Measurements from ENCODE around the gene FBXL15. TPM values are rescaled to one million over a fixed set of nuclear protein-coding genes. Genes with fewer than 3 reads are reported as not detected.

FBXL15 gene
- total RNA-seq, 1 donor from 2014 or later: 20.2 TPM

DNA sequence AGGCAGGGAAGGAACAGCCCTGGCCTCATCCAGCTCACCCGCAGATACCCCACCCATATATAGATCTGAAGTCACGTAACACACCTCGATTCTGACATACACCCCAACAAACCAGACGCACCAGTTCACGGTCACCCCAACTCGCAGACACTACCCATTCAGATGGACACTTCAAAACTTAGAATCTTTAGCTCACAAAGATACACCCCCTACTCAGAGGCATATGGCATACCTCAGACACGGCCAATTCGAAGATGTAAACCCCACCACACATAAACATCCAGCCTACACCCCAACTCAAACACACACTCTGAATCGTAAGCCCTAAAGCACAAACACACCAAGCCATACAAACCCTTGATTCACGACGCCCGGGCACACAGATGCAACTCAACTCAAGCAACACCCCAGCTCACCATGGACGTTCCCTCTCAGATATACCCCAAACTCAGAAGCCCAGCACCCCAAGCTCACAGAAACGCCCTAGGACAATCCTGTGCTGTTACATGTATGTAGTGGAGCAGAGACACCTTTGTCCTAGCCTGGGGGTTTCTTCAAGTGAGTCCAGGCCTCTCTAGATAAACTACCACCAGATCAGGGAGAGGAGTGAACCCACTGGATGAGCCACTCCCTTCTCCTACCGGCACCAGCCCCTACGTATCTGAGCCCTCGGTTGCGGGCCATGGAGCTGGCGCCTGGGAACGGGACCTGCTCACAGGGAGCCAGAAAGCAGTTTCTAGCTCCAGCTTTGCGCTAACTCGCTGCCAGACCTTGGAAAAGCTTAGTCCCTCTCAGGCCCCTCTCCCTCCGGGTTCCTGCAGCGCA, 10.8 kb upstream of the FBXL15 start:
- peak; percentile 49 for DNase-seq (ENCODE audit: low spot score)

GRCh38 chr10:102410429-102411073, 10.1 kb upstream of the FBXL15 start:
- DNase-seq (ENCODE audit: low spot score): peak; percentile 73

GRCh38 chr10:102411341-102412255, 9.0 kb upstream of the FBXL15 start:
- no peak for DNase-seq (ENCODE audit: low spot score)

GRCh38 chr10:102412293-102412692, 8.3 kb upstream of the FBXL15 start:
- DNase-seq (ENCODE audit: low spot score): no peak

- no peak for DNase-seq (ENCODE audit: low spot score)
Observed at GRCh38 chr10:102413053-102413705, 7.5 kb upstream of the FBXL15 start.

- no peak for DNase-seq (ENCODE audit: low spot score)
Observed at GRCh38 chr10:102413806-102414561, 6.7 kb upstream of the FBXL15 start.

DNA sequence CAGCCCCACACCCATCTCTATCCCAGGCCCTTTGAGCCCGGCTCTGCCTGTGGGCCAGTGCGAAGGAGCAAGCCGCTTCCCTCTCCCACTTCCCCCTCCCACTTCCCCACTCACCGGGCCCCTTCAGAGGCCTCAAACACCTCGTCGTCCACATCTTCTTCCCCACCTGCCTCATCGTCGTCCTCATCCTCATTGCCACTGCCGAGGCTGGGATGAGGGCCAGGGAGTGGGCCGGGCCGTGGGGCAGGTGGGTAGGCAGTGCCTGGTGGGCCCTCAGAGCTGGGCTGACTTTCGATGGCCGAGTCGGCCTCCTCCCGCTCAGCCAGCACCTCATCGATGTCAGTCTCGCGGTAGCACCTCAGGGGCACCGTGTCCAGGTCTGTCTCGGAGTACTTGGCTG, 5.9 kb upstream of the FBXL15 start:
- no peak for DNase-seq (ENCODE audit: low spot score)

DNA sequence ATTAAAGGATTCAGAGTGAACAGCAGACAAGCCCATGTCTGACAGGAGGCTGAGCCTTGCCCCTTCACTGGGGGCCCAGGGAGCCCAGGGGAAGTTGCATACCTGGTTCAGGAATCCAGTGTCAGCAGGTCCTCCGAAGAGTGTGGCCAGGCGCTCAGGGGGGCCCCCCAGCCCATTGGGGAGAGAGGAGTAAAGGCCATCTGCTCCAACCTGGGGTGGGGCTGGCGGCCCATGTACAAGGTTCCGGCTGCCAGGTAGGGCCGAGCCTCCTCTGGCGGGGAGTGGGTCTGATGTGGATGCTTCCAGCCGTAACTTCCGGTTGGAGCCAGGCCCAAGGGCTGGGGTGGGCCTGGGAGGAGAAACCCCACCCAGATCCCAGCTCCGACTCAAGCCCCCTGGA, 4.4 kb upstream of the FBXL15 start:
- no peak for DNase-seq (ENCODE audit: low spot score)

DNA sequence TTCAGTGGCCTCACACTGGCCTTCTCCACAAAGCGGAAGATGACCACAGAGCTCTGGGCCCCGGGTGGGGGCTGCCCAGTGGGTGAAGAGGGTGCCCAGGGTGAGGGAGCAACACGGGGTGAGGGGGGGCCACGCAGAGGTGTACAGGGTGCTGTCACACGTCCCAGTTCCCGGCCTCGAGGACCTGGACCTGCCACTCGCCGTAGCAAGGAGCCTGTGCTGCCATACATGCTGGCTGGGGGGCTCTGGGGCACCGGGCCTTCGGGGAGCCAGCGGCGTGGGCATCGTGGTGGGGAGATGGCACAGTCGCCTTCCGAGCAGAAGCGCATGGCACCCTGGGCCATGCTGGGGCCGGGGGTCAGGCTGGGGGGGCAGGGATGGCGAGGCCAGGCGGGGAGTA, 3.9 kb upstream of the FBXL15 start:
- DNase-seq (ENCODE audit: low spot score): no peak

GRCh38 chr10:102418622-102419268, 1.9 kb upstream of the FBXL15 start, which contains the start of gene PSD:
Gene PSD, minus strand, starts transcription at chr10:102418785. Its CDS starts 1,747 bp downstream, at chr10:102417038.
- DNase-seq (ENCODE audit: low spot score): no peak

GRCh38 chr10:102419269-102420180, 1.1 kb upstream of the FBXL15 start:
- DNase-seq (ENCODE audit: low spot score): no peak

DNA sequence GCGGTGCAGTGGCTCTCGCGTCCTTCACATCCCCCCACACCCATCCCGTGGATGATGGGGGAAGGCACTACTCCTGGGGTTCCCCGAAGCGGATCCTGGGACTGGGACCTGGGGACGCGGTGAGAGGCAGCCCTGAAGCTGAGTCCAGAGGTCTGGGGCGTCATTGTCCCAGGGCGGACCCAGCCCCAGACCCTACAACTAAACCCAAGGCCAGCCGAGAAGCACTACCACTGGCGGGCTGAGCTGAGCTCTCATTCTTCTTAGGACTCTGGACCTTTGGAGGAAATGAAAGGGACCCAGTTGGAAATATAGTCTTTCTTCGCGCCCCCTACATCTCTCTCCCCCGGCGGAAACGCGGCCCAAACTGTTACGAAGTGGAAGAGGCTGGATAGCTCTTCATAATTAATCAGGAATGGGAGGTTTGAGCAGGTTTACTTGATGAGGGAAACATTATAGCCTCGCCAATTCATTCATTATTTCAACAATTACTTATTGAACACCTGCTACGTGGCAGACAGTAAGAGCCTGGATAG, 389 bp upstream of the FBXL15 start:
- DNase-seq (ENCODE audit: low spot score): no peak

GRCh38 chr10:102421507-102421756, 796 bp downstream of the FBXL15 start:
- no peak for DNase-seq (ENCODE audit: low spot score)

DNA sequence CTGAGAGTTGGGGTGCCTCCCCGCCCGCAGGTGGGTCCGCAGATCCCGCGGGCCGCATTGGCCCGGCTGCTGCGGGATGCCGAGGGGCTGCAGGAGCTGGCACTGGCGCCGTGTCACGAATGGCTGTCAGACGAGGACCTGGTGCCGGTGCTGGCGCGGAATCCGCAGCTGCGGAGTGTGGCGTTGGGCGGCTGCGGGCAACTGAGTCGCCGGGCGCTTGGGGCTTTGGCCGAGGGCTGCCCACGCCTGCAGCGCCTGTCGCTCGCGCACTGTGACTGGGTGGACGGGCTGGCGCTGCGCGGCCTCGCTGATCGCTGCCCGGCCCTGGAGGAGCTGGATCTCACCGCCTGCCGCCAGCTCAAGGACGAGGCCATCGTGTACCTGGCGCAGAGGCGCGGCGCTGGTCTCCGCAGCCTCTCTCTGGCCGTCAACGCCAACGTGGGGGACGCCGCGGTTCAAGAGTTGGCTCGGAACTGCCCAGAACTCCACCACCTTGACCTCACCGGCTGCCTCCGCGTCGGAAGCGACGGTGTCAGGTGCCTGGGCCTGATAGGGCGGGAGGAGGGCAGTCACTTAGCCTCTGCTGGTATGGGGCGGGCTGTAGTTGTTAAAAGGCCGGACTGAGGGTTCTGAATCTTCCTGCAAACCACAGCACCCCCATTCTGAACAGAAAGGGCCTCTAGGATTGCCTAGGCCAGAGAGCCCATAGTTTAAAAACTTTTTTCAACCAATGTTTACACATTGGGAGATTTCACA, 1.3 kb downstream of the FBXL15 start:
- DNase-seq (ENCODE audit: low spot score): no peak

DNA sequence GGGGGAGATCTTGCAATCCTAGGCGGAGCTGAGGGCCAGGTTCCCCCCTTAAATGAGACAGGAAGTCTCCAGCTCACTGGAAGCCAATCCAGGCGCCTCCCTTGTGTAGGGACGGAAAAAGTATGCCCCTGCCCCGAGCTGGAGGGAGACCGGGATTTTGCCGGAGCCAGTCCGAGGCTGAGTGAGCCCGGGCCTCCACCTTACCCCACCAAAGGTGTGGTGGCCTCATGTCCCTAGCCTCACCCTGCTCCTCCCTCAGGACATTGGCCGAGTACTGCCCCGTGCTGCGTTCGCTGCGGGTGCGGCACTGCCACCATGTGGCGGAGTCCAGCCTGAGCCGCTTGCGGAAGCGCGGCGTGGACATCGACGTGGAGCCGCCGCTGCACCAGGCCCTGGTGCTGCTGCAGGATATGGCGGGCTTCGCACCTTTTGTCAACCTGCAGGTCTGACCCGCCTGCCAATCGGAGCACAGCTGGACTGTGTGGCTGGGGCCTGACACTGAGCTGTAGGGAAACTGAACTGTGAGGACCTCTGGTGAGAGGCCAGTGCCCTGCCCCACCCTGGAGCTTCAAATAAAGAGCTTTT, 2.0 kb downstream of the FBXL15 start:
- peak; percentile 63 for DNase-seq (ENCODE audit: low spot score)

DNA sequence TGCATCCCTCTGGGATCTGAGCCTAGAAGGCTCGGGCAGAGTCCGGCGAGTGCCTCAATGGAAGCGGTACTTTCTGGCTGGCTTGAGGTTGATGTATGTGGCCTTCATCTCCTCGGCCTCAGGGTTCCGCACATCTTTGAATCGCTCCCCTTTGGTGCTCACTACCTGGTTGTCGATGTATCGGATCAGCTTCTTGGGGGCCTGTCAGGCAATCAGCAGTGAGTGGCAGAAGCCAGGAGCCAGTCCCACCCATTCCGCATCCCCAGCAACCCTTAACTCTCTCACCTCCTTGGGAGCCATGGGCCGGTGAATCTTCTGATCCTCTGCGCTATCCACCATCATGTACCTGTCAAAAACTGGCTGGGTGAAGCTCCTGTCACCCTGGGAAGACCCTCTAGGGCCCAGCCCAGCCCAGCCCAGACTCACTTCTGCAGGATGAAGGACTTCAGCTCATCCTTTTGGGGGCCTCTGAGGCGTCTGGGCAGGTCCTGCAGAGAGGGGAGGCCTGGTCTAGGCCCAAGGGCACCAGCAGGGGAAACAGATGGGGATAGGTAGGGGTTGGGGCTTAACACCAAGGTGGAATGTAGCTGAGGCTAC, 2.8 kb downstream of the FBXL15 start:
- DNase-seq (ENCODE audit: low spot score): no peak

DNA sequence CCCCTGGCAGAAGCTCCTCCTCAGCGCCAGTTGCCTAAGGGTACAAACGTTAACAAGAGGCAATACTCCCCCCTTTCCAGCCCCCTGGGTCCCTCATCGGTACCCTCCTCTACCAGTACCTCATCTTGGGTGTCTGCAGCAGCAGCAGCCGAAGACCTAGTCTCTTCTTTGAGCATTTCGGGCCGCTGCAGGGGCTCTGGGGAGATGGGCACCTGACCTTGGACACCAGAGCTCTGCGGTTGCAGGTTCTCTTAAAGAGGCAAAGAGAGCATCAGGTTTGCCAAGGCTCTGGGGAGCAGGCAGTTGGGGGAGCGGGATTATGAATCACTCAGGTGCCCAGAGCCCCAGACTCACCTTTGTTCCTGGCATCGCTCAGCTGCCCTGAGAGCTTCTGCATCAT, 3.5 kb downstream of the FBXL15 start:
- DNase-seq (ENCODE audit: low spot score): no peak

- no peak for DNase-seq (ENCODE audit: low spot score)
Observed at GRCh38 chr10:102424916-102425315, 4.3 kb downstream of the FBXL15 start.

All from umbilical cord (tissue), 2 donors.